ENCODE measurements around the gene WDR5B. TPM values are rescaled to one million over a fixed set of nuclear protein-coding genes. Genes with fewer than 3 reads are reported as not detected.
"Not testable (repeated sequence)": the region's sequence is repeated elsewhere in the genome, so short reads cannot be mapped to it uniquely, and the experiment has no call there.

WDR5B gene
- total RNA-seq, 8 experiments from 2014 or later = 5.2 to 9.2 (median 6.8) TPM

- 0 to 35% (median 10%) methylated on average over 3 to 12 of the region's 52 CpGs; no CpG with 5 or more reads in 4 of the 10 experiments for WGBS, 10 experiments
- Histone ChIP-seq H3K4me3 (peak within 1 kb of the TSS; percentile 79 to 98 (median 86)), H3K4me1 (replicated peaks in 1 of 2) (peaks cover 4 to 14% of the 10 kb centered on the region in 2 donors), H3K27ac (peak within 1 kb of the TSS; percentile 78 to 79)
- ATAC-seq (replicated peaks in 6 of 8) = peak; percentile 89 to 98 (median 97)
- in situ Hi-C loops (cut with MboI; ENCODE audit: low pct_unique_long_range_greater_than_20kb in 2 of 9, low sequenced_read_pairs in 9 of 9, unreplicated experiment in 9 of 9) = no loop called here
These were observed 31.8 kb downstream of the WDR5B start, which contains the start of gene FAM162A for GRCh38 chr3:122383771-122384697. Gene FAM162A (plus strand): TSS chr3:122384182. CDS start chr3:122384266, 84 bp downstream.

- in situ Hi-C loops (cut with MboI; ENCODE audit: low pct_unique_long_range_greater_than_20kb in 2 of 9, low sequenced_read_pairs in 9 of 9, unreplicated experiment in 9 of 9) = no loop called here
- ATAC-seq (replicated peaks in 6 of 8) = peak; percentile 41 to 61 (median 51)
- peak within 1 kb of the TSS; percentile 78 to 79 for H3K27ac ChIP-seq
- 0 to 15% (median 0%) methylated on average over 3 to 13 of the region's 31 CpGs; no CpG with 5 or more reads in 1 of the 10 experiments for WGBS, 10 experiments
- peaks cover 4 to 14% of the 10 kb centered on the region in 2 donors for H3K4me1 ChIP-seq (replicated peaks in 1 of 2)
- H3K4me3 ChIP-seq = peak within 1 kb of the TSS; percentile 79 to 98 (median 86)
These were observed 32.8 kb downstream of the WDR5B start, which contains the start of gene MIX23 for GRCh38 chr3:122382888-122383666. Gene MIX23 (minus strand): TSS chr3:122383231. CDS start chr3:122383224, 7 bp downstream.

- Histone ChIP-seq H3K4me3 (no peak overlapping the region), H3K27ac (no peak overlapping the region), H3K4me1 (replicated peaks in 1 of 2) (peaks cover 4 to 6% of the 10 kb centered on the region in 2 donors)
- in situ Hi-C loops (cut with MboI; ENCODE audit: low pct_unique_long_range_greater_than_20kb in 2 of 9, low sequenced_read_pairs in 9 of 9, unreplicated experiment in 9 of 9) = loop anchor here in 1 of 9 experiments (10.0 kb wide), 1 partner anchor 273 kb away; no protein-coding TSS in a partner anchor
- WGBS, 10 experiments = 91 to 96% (median 94%) methylated on average over 3 to 4 of the region's 4 CpGs; no CpG with 5 or more reads in 2 of the 10 experiments
- ATAC-seq (replicated peaks in 6 of 8) = no peak
These were observed 37.9 kb downstream of the WDR5B start for GRCh38 chr3:122377975-122378374.

GRCh38 chr3:122374034-122374433 is 41.8 kb downstream of the WDR5B start:
- Histone ChIP-seq H3K27ac (no peak overlapping the region), H3K4me1 (replicated peaks in 1 of 2) (no peaks in the 10 kb centered on the region), H3K4me3 (no peak overlapping the region)
- no peak for ATAC-seq (replicated peaks in 6 of 8)
- in situ Hi-C loops (cut with MboI; ENCODE audit: low pct_unique_long_range_greater_than_20kb in 2 of 9, low sequenced_read_pairs in 9 of 9, unreplicated experiment in 9 of 9) = loop anchor here in 1 of 9 experiments (10.0 kb wide), 1 partner anchor 269 kb away; no protein-coding TSS in a partner anchor
- WGBS, 10 experiments = 100% methylated on average over 1 of the region's 1 CpG; no CpG with 5 or more reads in 2 of the 10 experiments

- WGBS, 10 experiments = 89 to 100% (median 98%) methylated on average over 1 to 3 of the region's 5 CpGs; no CpG with 5 or more reads in 2 of the 10 experiments
- Histone ChIP-seq H3K4me3 (no peak overlapping the region), H3K27ac (no peak overlapping the region), H3K4me1 (replicated peaks in 1 of 2) (no peaks in the 10 kb centered on the region)
- in situ Hi-C loops (cut with MboI; ENCODE audit: low pct_unique_long_range_greater_than_20kb in 2 of 9, low sequenced_read_pairs in 9 of 9, unreplicated experiment in 9 of 9) = no loop called here
- no peak for ATAC-seq (replicated peaks in 6 of 8)
These were observed 49.5 kb downstream of the WDR5B start for GRCh38 chr3:122366379-122366749.

GRCh38 chr3:122365582-122366378 is 50.1 kb downstream of the WDR5B start:
- H3K4me1 ChIP-seq (replicated peaks in 1 of 2); H3K4me3 ChIP-seq; in situ Hi-C loops (cut with MboI; ENCODE audit: low pct_unique_long_range_greater_than_20kb in 2 of 9, low sequenced_read_pairs in 9 of 9, unreplicated experiment in 9 of 9); H3K27ac ChIP-seq; ATAC-seq (replicated peaks in 6 of 8): not testable (repeated sequence)
- 83 to 100% (median 100%) methylated on average over 1 to 6 of the region's 10 CpGs; no CpG with 5 or more reads in 1 of the 10 experiments for WGBS, 10 experiments

GRCh38 chr3:122365073-122365472 is 50.8 kb downstream of the WDR5B start:
- 100% methylated on average over 1 of the region's 1 CpG; no CpG with 5 or more reads in 3 of the 10 experiments for whole genome bisulfite sequencing, 10 experiments
- Histone ChIP-seq H3K4me3 (no peak overlapping the region), H3K27ac (no peak overlapping the region), H3K4me1 (replicated peaks in 1 of 2) (no peaks in the 10 kb centered on the region)
- in situ Hi-C loops (cut with MboI; ENCODE audit: low pct_unique_long_range_greater_than_20kb in 2 of 9, low sequenced_read_pairs in 9 of 9, unreplicated experiment in 9 of 9) = no loop called here
- ATAC-seq (replicated peaks in 6 of 8) = no peak

GRCh38 chr3:122364490-122364889 is 51.4 kb downstream of the WDR5B start:
- no peak for ATAC-seq (replicated peaks in 6 of 8)
- Histone ChIP-seq H3K4me3 (no peak overlapping the region), H3K27ac (no peak overlapping the region), H3K4me1 (replicated peaks in 1 of 2) (no peaks in the 10 kb centered on the region)
- in situ Hi-C loops (cut with MboI; ENCODE audit: low pct_unique_long_range_greater_than_20kb in 2 of 9, low sequenced_read_pairs in 9 of 9, unreplicated experiment in 9 of 9) = no loop called here
- WGBS, 10 experiments = 0 to 100% (median 64%) methylated on average over 1 to 2 of the region's 2 CpGs; no CpG with 5 or more reads in 2 of the 10 experiments

Other genes starting within 250 kb of the WDR5B start
- gene CASR, start 232.4 kb downstream of the WDR5B start, total RNA-seq = 1 to 10 TPM in 1 of 8 experiments, under 1 TPM in 6, not detected in 1; 0.07 to 1.1 (median 0.22) TPM
- gene CSTA, start 90.8 kb downstream of the WDR5B start, total RNA-seq = 1 to 10 TPM in 2 of 8 experiments, under 1 TPM in 3, not detected in 3; 0.16 to 4.5 (median 0.85) TPM
- gene MIX23, start 32.8 kb downstream of the WDR5B start, total RNA-seq = 10 to 100 TPM; 25.7 to 91.3 (median 51.9) TPM
- 10 to 100 TPM; 12.2 to 51.7 (median 44.2) TPM for gene FAM162A, start 31.9 kb downstream of the WDR5B start, total RNA-seq
- 10 to 100 TPM; 24.1 to 48.9 (median 36.2) TPM for gene KPNA1, start 98.9 kb upstream of the WDR5B start, total RNA-seq
- 100 to 1,000 TPM in 1 of 8 experiments, 10 to 100 TPM in 3, 1 to 10 TPM in 2, under 1 TPM in 2; 0.33 to 139 (median 9.8) TPM for gene PARP9, start 148.2 kb upstream of the WDR5B start, total RNA-seq
- gene DTX3L, start 148.3 kb upstream of the WDR5B start, total RNA-seq = 10 to 100 TPM in 4 of 8 experiments, 1 to 10 TPM in 1, under 1 TPM in 3; 0.11 to 51.3 (median 7.2) TPM
- gene PARP15, start 161.6 kb upstream of the WDR5B start, total RNA-seq = 1 to 10 TPM in 1 of 8 experiments, under 1 TPM in 6, not detected in 1; 0.04 to 2.2 (median 0.28) TPM